ENCODE measurements around the gene ACAD9. TPM values are rescaled to one million over a fixed set of nuclear protein-coding genes. Genes with fewer than 3 reads are reported as not detected.

The ACAD9 gene
- polyA plus RNA-seq, 1 of the 3 experiments (the other 2 are of a cell fraction): 41.9 TPM

DNA sequence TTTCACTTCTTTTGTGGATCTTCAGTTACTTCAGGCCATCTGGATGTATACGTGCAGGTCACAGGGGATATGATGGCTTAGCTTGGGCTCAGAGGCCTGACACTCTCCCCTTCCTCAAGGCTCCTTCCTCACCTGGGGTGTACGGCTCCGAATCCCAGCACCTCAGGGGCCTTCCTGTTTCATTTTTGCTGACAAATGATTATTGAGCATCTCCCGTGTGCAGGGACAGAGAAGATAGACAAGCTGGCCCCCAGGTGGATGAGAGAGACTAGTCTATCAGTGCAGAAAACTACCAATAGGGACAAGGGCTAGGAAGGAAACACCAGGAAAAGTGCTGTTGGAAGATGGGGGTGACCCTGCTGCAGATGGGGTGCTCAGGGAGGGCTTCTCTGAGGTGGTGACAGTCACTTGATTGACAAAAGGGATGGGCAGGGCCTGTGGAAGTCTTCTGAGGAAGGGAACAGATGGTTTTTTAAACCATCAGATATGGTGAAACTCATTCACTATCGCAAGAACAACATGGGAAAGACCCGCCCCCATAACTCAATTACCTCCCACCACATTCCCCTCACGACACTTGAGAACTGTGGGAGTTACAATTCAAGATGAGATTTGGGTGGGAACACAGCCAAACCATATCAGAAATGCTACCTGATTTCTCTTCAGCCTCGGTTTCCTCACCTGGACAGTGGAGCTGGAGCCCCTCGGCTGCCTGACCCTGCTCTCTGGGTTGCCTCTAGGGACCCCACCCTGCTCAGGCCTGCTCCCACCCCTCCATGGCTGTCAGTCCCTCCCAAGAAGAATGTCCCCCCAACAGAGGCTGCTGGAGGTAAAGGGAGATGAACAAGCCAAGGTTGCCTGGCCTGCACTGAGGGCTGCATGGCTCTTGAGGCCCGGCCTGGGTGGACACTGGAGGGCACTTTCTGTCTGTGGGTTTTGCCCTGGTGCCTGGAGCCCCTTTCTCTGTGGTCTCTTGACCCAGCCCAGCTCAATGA, 37.2 kb upstream of the ACAD9 start:
- CTCF ChIA-PET: no interaction called here

DNA sequence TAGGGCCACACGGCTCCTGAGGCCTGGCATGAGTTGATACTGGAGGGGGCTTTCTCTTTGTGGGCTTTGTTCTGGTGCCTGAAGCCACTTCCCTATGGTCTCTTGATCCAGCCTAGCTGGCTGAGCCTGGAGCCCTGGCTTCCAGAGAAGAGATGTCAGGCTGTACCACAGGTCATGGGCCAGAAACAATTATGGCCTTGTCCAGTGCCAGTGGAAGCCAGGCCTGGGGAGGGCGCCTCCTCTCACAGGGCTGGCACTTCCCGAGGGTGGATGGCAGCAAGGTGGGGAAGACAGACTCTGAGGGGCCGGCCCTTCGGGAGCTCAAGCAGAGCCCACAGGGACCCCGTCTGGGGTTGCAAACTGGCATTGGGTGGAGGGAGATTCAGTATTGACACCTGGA, 34.9 kb upstream of the ACAD9 start:
- no peaks in the 10 kb centered on the region for H3K79me2 ChIP-seq (ENCODE audit: insufficient read depth)
- TF ChIP-seq RXRA (IDR thresholded peaks at IDR 0.05; ENCODE audit: borderline replicate concordance, low read depth): no peak
- TF ChIP-seq, protein P1, sequence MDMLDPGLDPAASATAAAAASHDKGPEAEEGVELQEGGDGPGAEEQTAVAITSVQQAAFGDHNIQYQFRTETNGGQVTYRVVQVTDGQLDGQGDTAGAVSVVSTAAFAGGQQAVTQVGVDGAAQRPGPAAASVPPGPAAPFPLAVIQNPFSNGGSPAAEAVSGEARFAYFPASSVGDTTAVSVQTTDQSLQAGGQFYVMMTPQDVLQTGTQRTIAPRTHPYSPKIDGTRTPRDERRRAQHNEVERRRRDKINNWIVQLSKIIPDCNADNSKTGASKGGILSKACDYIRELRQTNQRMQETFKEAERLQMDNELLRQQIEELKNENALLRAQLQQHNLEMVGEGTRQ (IDR thresholded peaks at IDR 0.05; ENCODE audit: borderline replicate concordance, low read depth, low read length): no peak
- TF ChIP-seq, protein P2, sequence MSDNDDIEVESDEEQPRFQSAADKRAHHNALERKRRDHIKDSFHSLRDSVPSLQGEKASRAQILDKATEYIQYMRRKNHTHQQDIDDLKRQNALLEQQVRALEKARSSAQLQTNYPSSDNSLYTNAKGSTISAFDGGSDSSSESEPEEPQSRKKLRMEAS (IDR thresholded peaks at IDR 0.05; ENCODE audit: low read depth): no peak
- no peaks in the 10 kb centered on the region for H4K20me1 ChIP-seq (ENCODE audit: insufficient read depth)
- H3F3A ChIP-seq (replicated peaks; ENCODE audit: insufficient read depth): no peaks in the 10 kb centered on the region
- no peak overlapping the region for H3K9ac ChIP-seq
- ChIA-PET POLR2A (no interaction called here), CTCF (interaction anchor here (1.1 to 4.9 kb wide), 4 partner anchors 9 to 228 kb away, joined by 3 to 50 read pairs (median 12); no protein-coding TSS in a partner anchor)
- peaks cover 5 to 18% of the 10 kb centered on the region in 2 experiments; a peak in 1 of 4 replicates for H3K4me1 ChIP-seq (ENCODE audit: control insufficient read depth in 1 of 2, insufficient read depth in 2 of 2, low read depth in 1 of 2, low read length in 1 of 2)
- no peaks in the 10 kb centered on the region for H3K27me3 ChIP-seq (ENCODE audit: insufficient read depth)
- H3K36me3 ChIP-seq (replicated peaks in 1 of 2; ENCODE audit: control insufficient read depth in 1 of 2, insufficient read depth in 2 of 2, low read length in 1 of 2): no peaks in the 10 kb centered on the region
- no peak overlapping the region for H2AFZ ChIP-seq (ENCODE audit: low read depth)
- 71% methylated on average over 1 of the region's 6 CpGs for WGBS (ENCODE audit: low lambda C conversion rate)
- H3K9me3 ChIP-seq: no peaks in the 10 kb centered on the region
- no peak for DNase-seq
- H3K4me2 ChIP-seq: no peak overlapping the region
- no peaks in the 10 kb centered on the region for H3K9me2 ChIP-seq
- no peak overlapping the region for H3K27ac ChIP-seq (ENCODE audit: low read depth in 2 of 2, low read length in 1 of 2)
- H3K4me3 ChIP-seq (ENCODE audit: low read depth in 2 of 2, low read length in 1 of 2): no peak overlapping the region

More for the DNA sequence above, 37.2 kb upstream of the ACAD9 start:
- no peaks in the 10 kb centered on the region for H3K9me3 ChIP-seq
- H3K36me3 ChIP-seq (replicated peaks in 1 of 2; ENCODE audit: control insufficient read depth in 1 of 2, insufficient read depth in 2 of 2, low read length in 1 of 2): no peaks in the 10 kb centered on the region
- TF ChIP-seq GABPA (IDR thresholded peaks at IDR 0.05; ENCODE audit: low read depth): no peak
- no peak overlapping the region for H3K4me3 ChIP-seq (ENCODE audit: low read depth in 2 of 2, low read length in 1 of 2)
- no peak overlapping the region for H2AFZ ChIP-seq (ENCODE audit: low read depth)
- H3K4me1 ChIP-seq (ENCODE audit: control insufficient read depth in 1 of 2, insufficient read depth in 2 of 2, low read depth in 1 of 2, low read length in 1 of 2): peaks cover 5 to 18% of the 10 kb centered on the region in 2 experiments; a peak in 1 of 4 replicates
- H3F3A ChIP-seq (replicated peaks; ENCODE audit: insufficient read depth): no peaks in the 10 kb centered on the region
- POLR2A ChIA-PET: no interaction called here
- no peaks in the 10 kb centered on the region for H3K9me2 ChIP-seq
- no peak overlapping the region for H3K4me2 ChIP-seq
- H4K20me1 ChIP-seq (ENCODE audit: insufficient read depth): no peaks in the 10 kb centered on the region
- H3K27me3 ChIP-seq (ENCODE audit: insufficient read depth): no peaks in the 10 kb centered on the region
- no peak for DNase-seq
- no peak overlapping the region for H3K9ac ChIP-seq
- no peaks in the 10 kb centered on the region for H3K79me2 ChIP-seq (ENCODE audit: insufficient read depth)
- WGBS (ENCODE audit: low lambda C conversion rate): 76% methylated on average over 9 of the region's 10 CpGs
- H3K27ac ChIP-seq (ENCODE audit: low read depth in 2 of 2, low read length in 1 of 2): no peak overlapping the region

DNA sequence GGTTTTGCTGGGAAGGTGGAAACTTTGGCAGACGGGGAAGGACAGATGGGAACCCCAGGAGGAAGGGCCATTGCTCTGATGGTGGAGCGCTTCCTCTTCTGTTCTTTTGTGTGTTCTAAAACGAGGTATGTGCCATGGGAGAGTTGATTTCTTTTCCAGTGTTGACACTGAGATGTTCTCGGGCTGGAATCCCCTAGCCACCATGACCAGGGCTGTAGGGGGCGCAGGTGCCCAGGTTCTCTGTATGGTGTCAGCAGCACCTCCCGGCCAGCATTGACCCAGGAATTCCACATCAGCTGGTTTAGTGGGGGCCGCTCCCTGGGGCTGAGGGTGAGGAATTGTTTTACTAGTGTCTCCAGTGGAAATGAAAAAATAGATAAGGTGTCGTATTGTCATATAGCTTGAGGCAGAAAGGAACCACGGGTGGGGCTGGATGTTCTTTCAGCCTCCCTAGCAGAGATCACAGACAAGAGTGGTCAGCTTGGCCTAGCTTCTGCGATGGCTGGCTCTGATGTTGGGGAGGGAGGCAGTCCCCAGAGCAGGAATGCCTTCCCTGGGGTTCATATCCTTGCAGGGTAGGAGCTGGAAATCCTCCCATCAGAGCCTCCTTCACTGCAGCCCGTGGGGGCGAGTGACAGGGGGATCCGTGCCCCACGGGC, 34.2 kb upstream of the ACAD9 start:
- POLR2A ChIA-PET: no interaction called here

More for the DNA sequence above, 34.2 kb upstream of the ACAD9 start:
- no peaks in the 10 kb centered on the region for H4K20me1 ChIP-seq (ENCODE audit: insufficient read depth)
- peak overlapping the region; percentile 36; the same call in 1 of the 2 replicates for H3K9ac ChIP-seq
- 41% methylated on average over 12 of the region's 14 CpGs for WGBS (ENCODE audit: low lambda C conversion rate)
- peak overlapping the region in 1 of 2 experiments; percentile 53; a peak in 1 of 4 replicates for H3K27ac ChIP-seq (ENCODE audit: low read depth in 2 of 2, low read length in 1 of 2)
- peak; percentile 68 for DNase-seq
- peak overlapping the region; percentile 100; the same call in 1 of the 2 replicates for H2AFZ ChIP-seq (ENCODE audit: low read depth)
- no peaks in the 10 kb centered on the region for H3F3A ChIP-seq (replicated peaks; ENCODE audit: insufficient read depth)
- no peaks in the 10 kb centered on the region for H3K36me3 ChIP-seq (replicated peaks in 1 of 2; ENCODE audit: control insufficient read depth in 1 of 2, insufficient read depth in 2 of 2, low read length in 1 of 2)
- H3K9me2 ChIP-seq: no peaks in the 10 kb centered on the region
- TF ChIP-seq, protein P3, sequence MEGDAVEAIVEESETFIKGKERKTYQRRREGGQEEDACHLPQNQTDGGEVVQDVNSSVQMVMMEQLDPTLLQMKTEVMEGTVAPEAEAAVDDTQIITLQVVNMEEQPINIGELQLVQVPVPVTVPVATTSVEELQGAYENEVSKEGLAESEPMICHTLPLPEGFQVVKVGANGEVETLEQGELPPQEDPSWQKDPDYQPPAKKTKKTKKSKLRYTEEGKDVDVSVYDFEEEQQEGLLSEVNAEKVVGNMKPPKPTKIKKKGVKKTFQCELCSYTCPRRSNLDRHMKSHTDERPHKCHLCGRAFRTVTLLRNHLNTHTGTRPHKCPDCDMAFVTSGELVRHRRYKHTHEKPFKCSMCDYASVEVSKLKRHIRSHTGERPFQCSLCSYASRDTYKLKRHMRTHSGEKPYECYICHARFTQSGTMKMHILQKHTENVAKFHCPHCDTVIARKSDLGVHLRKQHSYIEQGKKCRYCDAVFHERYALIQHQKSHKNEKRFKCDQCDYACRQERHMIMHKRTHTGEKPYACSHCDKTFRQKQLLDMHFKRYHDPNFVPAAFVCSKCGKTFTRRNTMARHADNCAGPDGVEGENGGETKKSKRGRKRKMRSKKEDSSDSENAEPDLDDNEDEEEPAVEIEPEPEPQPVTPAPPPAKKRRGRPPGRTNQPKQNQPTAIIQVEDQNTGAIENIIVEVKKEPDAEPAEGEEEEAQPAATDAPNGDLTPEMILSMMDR (IDR thresholded peaks at IDR 0.05): peak; percentile 29; the same call in 1 of the 2 replicates
- TF ChIP-seq, protein P4, sequence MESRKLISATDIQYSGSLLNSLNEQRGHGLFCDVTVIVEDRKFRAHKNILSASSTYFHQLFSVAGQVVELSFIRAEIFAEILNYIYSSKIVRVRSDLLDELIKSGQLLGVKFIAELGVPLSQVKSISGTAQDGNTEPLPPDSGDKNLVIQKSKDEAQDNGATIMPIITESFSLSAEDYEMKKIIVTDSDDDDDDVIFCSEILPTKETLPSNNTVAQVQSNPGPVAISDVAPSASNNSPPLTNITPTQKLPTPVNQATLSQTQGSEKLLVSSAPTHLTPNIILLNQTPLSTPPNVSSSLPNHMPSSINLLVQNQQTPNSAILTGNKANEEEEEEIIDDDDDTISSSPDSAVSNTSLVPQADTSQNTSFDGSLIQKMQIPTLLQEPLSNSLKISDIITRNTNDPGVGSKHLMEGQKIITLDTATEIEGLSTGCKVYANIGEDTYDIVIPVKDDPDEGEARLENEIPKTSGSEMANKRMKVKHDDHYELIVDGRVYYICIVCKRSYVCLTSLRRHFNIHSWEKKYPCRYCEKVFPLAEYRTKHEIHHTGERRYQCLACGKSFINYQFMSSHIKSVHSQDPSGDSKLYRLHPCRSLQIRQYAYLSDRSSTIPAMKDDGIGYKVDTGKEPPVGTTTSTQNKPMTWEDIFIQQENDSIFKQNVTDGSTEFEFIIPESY (IDR thresholded peaks at IDR 0.05; ENCODE audit: borderline replicate concordance, low read depth): no peak
- TF ChIP-seq FOXJ3 (CRISPR knock-in tag; IDR thresholded peaks at IDR 0.05): no peak
- TF ChIP-seq GATA2 (CRISPR knock-in tag; IDR thresholded peaks at IDR 0.05): no peak
- TF ChIP-seq FOXM1 (IDR thresholded peaks at IDR 0.05; ENCODE audit: low read depth): no peak
- no peak for TF ChIP-seq RFX5 (IDR thresholded peaks at IDR 0.05; ENCODE audit: low read length)
- TF ChIP-seq RAD21 (IDR thresholded peaks at IDR 0.05; ENCODE audit: low read length): peak; percentile 41
- peak overlapping the region; percentile 61 for H3K4me2 ChIP-seq
- H3K4me1 ChIP-seq (ENCODE audit: control insufficient read depth in 1 of 2, insufficient read depth in 2 of 2, low read depth in 1 of 2, low read length in 1 of 2): peaks cover 5 to 26% of the 10 kb centered on the region in 2 experiments; a peak in 1 of 4 replicates
- no peaks in the 10 kb centered on the region for H3K79me2 ChIP-seq (ENCODE audit: insufficient read depth)
- H3K27me3 ChIP-seq (ENCODE audit: insufficient read depth): no peaks in the 10 kb centered on the region
- H3K4me3 ChIP-seq (ENCODE audit: low read depth in 2 of 2, low read length in 1 of 2): peak overlapping the region; percentile 52 to 58; a peak in 3 of 4 replicates
- H3K9me3 ChIP-seq: no peaks in the 10 kb centered on the region
- CTCF ChIA-PET: interaction anchor here (0.6 to 4.9 kb wide), 39 partner anchors 8 to 236 kb away, joined by 3 to 50 read pairs (median 4); partner anchors contain the start of gene ACAD9

All from SK-N-SH (cell line).